GM12891 (cell line): ENCODE measurements around the gene MICAL3.

Experiments
- DNase-seq: peaks from one replicate; pipeline ENCODE4 v3.0.0; 2011; ENCODE audit warnings: low spot score; ENCODE audit not compliant: insufficient read length
- FAIRE-seq: peaks from 2 replicates; lab custom pipeline; 2011; peaks lifted over from hg19 to GRCh38; lab: Jason Lieb, UNC
- PAX5 ChIP-seq: IDR thresholded peaks from 2 replicates; pipeline ENCODE4 v1.6.1; 2011; ENCODE audit warnings: low read length, moderate library complexity, mild to moderate bottlenecking; ENCODE audit not compliant: insufficient read depth, severe bottlenecking
- POLR2A ChIP-seq: IDR thresholded peaks from 2 replicates; pipeline ENCODE4 v1.6.1; 2011; ENCODE audit warnings: low read depth, low read length, control low read depth
- POLR2AphosphoS5 ChIP-seq: IDR thresholded peaks from 2 replicates; pipeline ENCODE4 v1.6.1; 2011; ENCODE audit warnings: low read depth, low read length, control low read depth
- POU2F2 ChIP-seq: IDR thresholded peaks from 2 replicates; pipeline ENCODE4 v1.6.1; 2011; ENCODE audit warnings: low read depth, mild to moderate bottlenecking, control low read depth, low read length, moderate library complexity
- SPI1 ChIP-seq: IDR thresholded peaks from 2 replicates; pipeline ENCODE4 v1.6.1; 2011; ENCODE audit warnings: low read depth, low read length, control low read depth
- TAF1 ChIP-seq: IDR thresholded peaks from 2 replicates; pipeline ENCODE4 v1.6.1; 2011; ENCODE audit warnings: low read depth, low read length, control low read depth

Gene MICAL3

DNA sequence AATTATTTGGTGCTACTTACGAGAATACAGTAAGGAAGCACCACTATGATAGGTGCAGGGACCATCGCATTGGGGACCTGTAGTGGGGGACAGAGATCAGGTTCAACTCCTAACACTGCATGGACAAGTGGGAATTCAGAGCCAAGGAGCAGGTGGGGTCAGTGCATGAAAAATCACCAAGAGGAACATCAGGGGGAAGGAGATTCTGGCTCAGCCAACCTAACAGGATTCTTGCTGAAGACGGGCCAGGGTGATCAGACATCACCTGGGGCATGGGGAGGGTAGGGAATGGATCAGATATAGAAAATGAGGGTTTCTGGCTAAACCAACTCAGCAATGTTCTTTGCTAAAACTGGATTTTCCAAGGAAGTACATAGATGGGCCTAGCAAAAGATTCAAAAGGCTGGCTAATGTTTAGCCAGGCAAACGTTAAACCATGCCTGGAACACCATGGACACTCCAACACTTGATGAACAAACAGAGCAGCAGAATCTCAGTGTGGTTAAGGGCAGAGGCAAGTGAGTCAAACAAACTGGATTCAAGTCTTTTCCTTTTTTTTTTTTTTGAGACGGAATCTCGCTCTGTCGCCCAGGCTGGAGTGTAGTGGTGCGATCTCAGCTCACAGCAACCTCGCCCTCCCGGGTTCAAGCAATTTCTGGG, 70.0 kb downstream of the MICAL3 start:
- DNase-seq: no peak
- TF ChIP-seq TAF1: no peak
- TF ChIP-seq POLR2AphosphoS5: no peak
- TF ChIP-seq POU2F2: no peak
- TF ChIP-seq SPI1: no peak
- FAIRE-seq: no peak

DNA sequence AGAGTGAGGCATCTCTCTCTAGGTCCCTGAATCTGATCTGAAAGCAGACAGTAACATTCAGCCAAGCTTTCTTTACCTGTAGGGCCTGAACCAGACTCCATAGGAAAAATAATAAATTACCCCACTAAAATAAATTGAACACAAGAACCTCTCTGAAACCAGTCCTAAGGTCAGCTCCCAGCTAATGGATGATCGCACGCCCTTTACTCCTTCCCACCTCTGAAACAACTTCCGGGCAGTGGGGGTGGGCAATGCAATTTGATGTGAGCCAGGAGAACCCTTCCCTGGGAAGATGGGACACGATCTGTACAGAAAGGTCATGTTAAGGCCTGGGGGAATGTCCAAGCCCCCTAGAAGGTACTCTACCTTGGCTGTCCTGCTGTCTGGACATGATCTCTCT, 71.2 kb downstream of the MICAL3 start:
- no peak for FAIRE-seq
- DNase-seq: no peak
- TF ChIP-seq SPI1 (no peak), PAX5 (no peak), TAF1 (no peak), POU2F2 (no peak), POLR2A (no peak), POLR2AphosphoS5 (no peak)

DNA sequence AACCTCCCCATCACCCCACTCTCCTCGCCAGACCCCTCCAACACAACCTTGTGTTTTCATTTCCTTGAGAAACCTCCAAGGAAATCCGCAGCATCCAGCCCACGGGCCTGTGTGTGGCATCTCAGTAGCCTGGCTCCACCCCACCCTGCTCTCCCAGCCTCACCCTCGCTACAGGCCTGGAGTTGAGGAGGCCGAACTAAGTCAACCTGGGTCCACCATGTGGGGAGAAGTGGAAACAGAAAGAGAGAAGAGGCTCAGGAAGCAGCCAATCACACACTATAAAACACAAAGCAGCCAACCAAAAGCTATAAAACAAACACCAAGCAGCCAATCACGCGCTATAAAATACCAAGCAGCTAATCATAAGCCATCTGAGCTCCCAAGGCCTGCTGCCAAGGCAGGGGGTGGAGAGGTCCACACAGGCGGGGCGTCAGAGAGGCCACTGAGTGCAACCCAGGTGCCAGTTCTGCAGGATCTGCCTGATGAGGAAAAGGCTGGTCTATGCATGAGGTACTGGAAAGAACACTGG, 72.0 kb downstream of the MICAL3 start:
- no peak for FAIRE-seq
- DNase-seq: no peak
- TF ChIP-seq POLR2A: no peak
- TF ChIP-seq TAF1: no peak
- TF ChIP-seq POU2F2: no peak
- no peak for TF ChIP-seq POLR2AphosphoS5
- no peak for TF ChIP-seq PAX5

DNA sequence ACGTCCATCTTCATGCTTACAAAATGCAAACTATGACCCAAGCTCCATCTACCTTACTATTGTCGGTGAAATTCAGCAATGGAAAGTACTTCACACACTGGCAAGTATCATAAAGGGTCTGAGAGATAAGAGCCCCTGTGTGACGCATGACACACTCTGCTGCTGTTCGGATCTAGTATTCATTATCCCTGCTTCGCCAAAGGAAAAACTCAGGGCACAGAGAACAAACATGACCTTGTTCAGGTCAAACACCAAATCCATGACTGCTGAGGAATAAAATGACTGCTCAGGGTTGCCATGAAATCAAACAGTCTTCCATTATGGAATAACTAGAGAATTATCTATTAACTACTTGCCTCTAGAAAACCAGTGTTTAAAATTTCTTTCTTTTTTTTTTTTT, 73.0 kb downstream of the MICAL3 start:
- no peak for TF ChIP-seq PAX5
- no peak for TF ChIP-seq SPI1
- no peak for TF ChIP-seq POU2F2
- no peak for FAIRE-seq

DNA sequence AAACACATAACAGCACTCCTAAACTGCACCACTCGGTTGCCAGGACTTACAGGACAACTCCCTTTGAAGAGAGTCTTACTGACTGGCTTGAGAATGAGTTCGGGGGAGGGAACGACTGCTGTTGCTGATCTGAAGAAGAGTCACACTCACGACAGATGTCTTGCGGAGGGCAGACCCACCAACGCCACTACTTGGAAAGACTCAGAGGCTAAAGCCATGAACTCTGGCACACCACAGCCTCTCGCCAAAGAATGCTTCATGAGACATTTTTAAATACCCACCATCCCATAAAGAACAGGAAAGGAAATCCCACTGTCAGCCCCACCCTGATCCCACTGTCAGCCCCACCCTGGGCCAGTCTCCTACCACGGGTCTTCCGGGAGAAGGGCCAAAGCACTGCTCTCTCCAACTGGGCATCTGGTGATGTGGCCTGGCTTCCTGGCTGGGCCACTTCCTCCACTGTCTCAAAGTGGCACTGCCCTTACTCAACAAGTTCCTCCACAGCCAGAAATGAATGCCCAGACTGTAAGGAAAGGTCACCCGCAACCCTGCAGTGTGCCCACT, 73.6 kb downstream of the MICAL3 start:
- FAIRE-seq (no peak), DNase-seq (no peak)
- TF ChIP-seq TAF1 (no peak), SPI1 (no peak), POU2F2 (no peak)

More for the DNA sequence above, 73.0 kb downstream of the MICAL3 start:
- DNase-seq: no peak

DNA sequence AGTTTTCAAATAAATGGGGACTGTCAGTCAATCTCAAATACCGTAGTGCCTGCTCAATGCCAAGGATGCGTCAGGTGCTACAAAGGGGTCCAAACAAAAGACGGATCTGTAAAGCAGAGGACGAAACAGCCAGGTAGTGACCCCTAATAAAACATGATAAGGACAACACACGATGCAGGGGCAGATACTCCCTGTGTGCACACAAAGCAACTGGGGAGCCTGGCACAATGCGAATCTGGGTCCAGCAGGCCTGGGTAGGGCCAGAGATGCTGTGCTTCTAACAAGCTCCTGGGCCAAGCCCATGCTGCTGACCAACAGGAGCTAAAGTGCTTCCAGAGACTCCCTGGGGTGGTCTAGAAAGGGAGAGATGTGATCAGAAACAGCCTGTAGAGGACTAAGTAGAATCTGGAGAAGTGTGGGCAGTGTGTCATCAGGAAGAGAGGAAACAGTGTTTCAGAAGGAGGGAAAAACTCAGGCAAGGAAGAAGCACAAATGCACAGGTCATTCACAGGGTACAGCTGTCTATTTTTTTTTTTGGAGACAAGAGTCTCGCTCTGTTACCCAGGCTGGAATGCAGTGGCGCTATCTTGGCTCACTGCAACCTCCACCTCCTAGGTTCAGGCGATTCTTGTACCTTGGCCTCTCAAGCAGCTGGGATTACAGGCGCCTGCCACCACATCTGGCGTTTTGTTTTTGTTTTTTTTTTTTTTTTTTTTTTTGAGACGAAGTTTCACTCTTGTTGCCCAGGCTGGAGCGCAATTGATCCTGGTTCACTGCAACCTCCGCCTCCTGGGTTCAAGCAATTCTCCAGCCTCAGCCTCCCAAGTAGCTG, 74.5 kb downstream of the MICAL3 start:
- TF ChIP-seq POLR2A: no peak
- no peak for TF ChIP-seq POLR2AphosphoS5
- no peak for TF ChIP-seq PAX5
- TF ChIP-seq TAF1: no peak
- no peak for TF ChIP-seq POU2F2
- TF ChIP-seq SPI1: no peak
- no peak for FAIRE-seq
- no peak for DNase-seq

DNA sequence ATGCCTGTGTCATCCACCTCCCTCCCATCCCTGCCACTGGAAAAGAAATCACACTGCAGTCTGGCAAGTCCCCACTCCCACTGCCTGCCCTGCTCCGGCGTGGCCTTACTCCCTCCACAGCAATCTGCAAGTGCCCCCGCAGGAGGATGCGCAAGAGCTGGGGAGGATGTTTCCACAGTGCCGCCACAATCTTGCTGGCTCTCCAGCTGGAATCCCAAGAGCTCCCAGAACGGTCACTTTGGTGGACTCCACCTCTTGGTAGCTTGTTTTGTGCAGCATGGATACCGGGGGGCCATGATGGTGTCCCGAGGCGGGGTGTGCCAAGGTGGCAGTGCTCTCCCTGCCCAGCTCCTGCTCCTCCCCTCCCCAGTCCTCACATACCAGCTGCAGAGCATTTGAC, 76.3 kb downstream of the MICAL3 start:
- no peak for TF ChIP-seq POLR2A
- TF ChIP-seq SPI1: no peak
- no peak for TF ChIP-seq TAF1
- TF ChIP-seq POU2F2: no peak
- TF ChIP-seq POLR2AphosphoS5: no peak
- TF ChIP-seq PAX5: no peak
- FAIRE-seq (no peak), DNase-seq (no peak)

DNA sequence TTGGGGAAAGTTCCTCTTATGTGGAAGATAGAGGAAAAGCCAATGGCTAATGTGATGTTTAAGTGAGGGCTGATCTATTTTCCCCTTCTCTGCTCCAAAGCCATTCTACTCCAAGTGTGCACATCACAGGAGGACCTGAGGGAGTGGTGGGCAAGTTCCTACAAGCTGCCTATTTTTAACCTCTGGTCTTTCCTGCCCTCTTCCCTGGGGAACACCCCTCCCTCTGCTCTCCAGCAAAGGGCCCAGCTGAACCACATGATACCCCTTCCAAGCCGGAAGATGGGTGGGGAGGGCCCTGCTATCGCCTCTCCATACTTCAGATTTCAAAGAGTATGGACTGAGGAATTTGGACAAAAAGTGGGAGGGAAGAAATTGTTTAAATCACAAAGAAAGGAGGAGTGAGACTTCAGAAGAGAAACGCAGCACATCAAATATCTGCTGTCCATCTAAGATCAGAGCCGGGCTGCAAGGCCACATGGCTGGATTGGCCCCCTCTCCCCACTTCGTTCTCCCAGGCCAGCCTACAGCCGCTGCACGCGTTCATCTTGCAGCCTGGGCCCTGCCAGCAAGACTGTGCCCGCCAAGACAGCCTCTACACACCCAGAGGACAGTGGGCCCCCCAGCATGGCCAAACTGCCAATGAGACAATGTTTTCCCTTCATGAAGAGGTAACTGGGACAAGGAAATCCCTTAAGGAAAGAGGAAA, 77.5 kb downstream of the MICAL3 start:
- DNase-seq (no peak), FAIRE-seq (no peak)
- TF ChIP-seq PAX5 (no peak), TAF1 (no peak), POLR2A (no peak), POLR2AphosphoS5 (no peak), POU2F2 (no peak), SPI1 (no peak)

DNA sequence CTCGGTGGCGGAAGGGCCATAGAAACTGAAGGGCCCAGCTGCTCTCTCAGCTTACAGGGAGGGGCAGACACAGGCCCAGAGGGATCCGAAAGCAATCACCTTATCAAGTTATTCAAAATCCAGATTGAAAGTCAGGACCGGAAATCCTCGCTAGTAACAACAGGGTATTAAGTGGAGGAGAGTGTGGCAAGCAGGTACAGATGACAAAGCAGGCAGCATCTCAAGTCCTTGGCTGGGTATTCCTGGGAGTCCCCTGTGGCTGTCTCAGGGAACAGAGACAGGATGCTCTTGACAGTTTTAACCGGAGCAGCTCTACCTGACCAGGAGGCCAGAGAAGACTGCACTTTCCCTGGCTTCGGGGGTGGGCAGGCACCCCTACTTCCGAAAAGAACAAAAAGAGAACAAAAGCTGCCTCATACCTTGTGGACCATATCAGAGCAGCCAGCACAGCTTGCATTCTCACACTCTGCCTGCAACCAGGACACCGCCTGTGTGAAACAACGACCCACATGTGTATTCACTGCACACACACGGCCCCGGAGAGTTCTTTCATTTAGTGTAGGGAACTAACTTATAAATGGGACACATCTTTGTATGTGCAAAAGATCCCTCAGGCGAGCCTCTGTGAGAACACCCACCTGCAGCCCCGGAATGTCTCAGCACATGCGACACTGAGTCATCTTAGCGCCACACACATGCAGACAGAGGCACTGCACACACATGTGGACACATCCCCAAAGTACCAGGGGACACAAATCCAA, 78.3 kb downstream of the MICAL3 start:
- no peak for DNase-seq
- no peak for FAIRE-seq
- TF ChIP-seq POU2F2 (no peak), POLR2A (no peak), PAX5 (no peak), SPI1 (no peak), TAF1 (no peak), POLR2AphosphoS5 (no peak)
